Measurements from ENCODE around the gene TARBP2.
A peak's percentile ranks its signal among the peaks of the same experiment; 100 is the strongest.
"Not testable (repeated sequence)": the region's sequence is repeated elsewhere in the genome, so short reads cannot be mapped to it uniquely, and the experiment has no call there.

The TARBP2 gene

DNA sequence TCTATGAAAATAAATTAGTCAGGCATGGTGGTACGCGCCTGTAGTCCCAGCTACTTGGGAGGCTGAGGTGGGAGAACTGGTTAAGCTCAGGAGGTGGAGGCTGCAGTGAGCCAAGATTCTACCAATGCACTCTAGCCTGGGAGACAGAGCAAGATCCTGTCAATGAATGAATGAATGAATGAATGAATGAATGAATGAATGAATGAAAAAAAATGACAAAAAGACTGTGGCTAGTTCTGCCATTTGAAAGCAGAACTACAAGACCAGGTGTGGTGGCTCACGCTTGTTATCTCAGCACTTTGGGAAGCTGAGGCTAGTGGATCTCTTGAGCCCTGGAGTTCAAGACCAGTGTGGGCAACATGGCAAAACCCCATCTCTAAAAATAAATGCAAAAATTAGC lies 38.4 kb downstream of the TARBP2 start:
- Histone ChIP-seq H3K9me3 (no peaks in the 10 kb centered on the region), H3K27me3 (no peaks in the 10 kb centered on the region), H3K4me3 (ENCODE audit: low read depth, low read length) (no peak overlapping the region), H3K4me1 (no peaks in the 10 kb centered on the region), H3K36me3 (peaks cover 15% of the 10 kb centered on the region)
- TF ChIP-seq, protein P1, sequence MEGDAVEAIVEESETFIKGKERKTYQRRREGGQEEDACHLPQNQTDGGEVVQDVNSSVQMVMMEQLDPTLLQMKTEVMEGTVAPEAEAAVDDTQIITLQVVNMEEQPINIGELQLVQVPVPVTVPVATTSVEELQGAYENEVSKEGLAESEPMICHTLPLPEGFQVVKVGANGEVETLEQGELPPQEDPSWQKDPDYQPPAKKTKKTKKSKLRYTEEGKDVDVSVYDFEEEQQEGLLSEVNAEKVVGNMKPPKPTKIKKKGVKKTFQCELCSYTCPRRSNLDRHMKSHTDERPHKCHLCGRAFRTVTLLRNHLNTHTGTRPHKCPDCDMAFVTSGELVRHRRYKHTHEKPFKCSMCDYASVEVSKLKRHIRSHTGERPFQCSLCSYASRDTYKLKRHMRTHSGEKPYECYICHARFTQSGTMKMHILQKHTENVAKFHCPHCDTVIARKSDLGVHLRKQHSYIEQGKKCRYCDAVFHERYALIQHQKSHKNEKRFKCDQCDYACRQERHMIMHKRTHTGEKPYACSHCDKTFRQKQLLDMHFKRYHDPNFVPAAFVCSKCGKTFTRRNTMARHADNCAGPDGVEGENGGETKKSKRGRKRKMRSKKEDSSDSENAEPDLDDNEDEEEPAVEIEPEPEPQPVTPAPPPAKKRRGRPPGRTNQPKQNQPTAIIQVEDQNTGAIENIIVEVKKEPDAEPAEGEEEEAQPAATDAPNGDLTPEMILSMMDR (IDR thresholded peaks at IDR 0.05; ENCODE audit: low read depth, low read length) = no peak
- no peak for DNase-seq

DNA sequence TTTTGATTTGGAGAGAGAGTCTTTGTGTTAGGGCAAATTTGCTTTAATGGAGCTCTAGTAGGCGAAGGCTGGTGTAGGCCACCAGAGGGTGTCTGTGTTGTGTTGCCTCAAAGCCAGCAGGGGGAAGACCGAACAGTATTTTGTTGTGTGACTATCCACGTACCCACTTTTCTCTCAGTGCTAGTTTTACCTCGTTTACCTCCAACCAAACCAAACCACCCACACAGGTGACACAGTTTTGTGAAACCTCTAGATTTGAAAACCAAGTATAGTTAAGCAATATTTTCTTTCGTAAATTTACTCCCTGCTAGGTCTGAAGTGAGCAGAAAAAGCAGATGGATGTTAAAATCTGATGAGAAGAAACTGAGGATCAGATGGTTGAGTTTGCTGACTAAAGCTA lies 42.5 kb downstream of the TARBP2 start:
- Histone ChIP-seq H3K36me3 (peaks cover 9% of the 10 kb centered on the region), H3K4me1 (no peaks in the 10 kb centered on the region), H3K9me3 (no peaks in the 10 kb centered on the region), H3K27me3 (no peaks in the 10 kb centered on the region), H3K4me3 (ENCODE audit: low read depth, low read length) (no peak overlapping the region)
- TF ChIP-seq, protein P1 (IDR thresholded peaks at IDR 0.05; ENCODE audit: low read depth, low read length) = peak; percentile 96
- peak; percentile 66 for DNase-seq

DNA sequence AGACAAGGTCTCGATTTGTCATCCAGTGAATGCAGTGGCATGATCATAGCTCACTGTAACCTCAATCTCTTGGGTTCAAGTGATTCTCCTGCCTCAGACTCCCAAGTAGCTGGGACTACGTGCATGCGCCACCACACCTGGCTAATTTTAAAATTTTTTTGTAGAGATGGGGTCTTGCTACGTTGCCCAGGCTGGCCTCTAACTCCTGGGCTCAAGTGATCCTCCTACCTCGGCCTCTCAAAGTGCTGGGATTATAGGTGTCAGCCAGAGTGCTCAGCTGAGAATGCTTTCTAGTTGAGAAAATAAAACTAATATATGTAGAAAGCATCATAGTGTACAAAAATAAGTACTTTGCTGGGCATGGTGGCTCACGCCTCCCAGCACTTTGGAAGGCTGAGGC lies 47.3 kb downstream of the TARBP2 start:
- not testable (repeated sequence) for DNase-seq; H3K4me3 ChIP-seq (ENCODE audit: low read depth, low read length); H3K36me3 ChIP-seq

DNA sequence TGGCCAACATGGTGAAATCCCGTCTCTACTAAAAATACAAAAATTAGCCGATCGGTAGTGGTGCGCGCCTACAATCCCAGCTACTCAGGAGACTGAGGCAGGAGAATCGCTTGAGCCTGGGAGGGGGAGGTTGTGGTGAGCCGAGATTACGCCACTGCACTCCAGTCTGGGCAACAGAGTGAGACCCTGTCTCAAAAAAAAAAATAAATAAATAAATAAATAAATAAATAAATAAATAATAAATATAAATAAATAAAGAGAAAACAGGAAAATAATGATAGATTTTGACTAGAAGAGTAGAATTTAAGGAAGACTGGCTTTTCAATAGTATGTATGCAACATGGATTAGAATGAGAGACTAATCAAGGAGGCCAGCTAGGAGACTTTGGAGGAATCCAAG lies 49.0 kb downstream of the TARBP2 start:
- not testable (repeated sequence) for H3K4me3 ChIP-seq (ENCODE audit: low read depth, low read length); H3K36me3 ChIP-seq; H3K27me3 ChIP-seq; H3K9me3 ChIP-seq; DNase-seq; H3K4me1 ChIP-seq

More for the DNA sequence above, 47.3 kb downstream of the TARBP2 start:
- H3K4me1 ChIP-seq, H3K9me3 ChIP-seq, H3K27me3 ChIP-seq: not testable (repeated sequence)

DNA sequence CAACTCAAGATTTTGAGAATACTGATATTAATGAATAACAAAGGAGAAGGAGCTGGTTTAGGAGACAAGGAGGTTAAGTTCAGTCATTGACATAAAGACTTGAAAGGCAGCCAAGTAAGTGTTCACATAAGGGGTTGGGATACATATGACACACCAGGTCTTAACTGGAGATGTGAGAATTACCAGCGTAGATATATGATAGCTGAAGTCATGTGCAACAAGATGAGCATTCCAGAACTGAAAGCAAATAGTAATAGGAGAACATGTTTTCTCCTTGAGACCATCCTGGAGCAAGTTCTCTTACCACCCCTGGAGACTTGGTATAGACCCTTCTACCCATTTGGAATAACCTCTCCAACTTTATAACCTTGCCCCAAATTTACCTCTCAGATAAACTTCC lies 49.5 kb downstream of the TARBP2 start:
- DNase-seq = no peak
- no peaks in the 10 kb centered on the region for H3K9me3 ChIP-seq
- TF ChIP-seq, protein P1 (IDR thresholded peaks at IDR 0.05; ENCODE audit: low read depth, low read length) = no peak

DNA sequence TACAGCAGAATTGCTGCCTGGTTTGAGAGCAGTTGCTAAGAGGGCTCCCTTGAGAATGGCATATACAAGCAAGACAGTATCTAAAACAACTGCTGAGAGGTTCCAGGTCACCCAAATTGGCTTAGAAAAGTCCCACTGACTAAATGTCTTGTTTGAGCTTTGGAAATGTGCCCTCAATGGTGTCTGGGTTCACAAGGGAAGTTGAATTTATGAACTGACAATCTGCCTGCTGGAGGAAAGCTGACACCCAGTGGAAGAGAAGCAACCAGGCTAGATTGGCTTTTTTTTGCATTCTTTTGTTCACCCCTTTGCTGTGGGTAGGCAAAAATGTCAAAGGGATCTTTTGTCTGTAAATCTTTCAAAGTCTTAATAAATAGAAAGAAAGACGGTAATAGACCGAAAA lies 50.8 kb downstream of the TARBP2 start:
- H3K27me3 ChIP-seq = no peaks in the 10 kb centered on the region
- H3K4me1 ChIP-seq = no peaks in the 10 kb centered on the region
- no peak for DNase-seq
- H3K36me3 ChIP-seq = peaks cover 5% of the 10 kb centered on the region
- H3K4me3 ChIP-seq (ENCODE audit: low read depth, low read length) = no peak overlapping the region
- H3K9me3 ChIP-seq = no peaks in the 10 kb centered on the region
- TF ChIP-seq, protein P1 (IDR thresholded peaks at IDR 0.05; ENCODE audit: low read depth, low read length) = no peak

More for the DNA sequence above, 49.5 kb downstream of the TARBP2 start:
- Histone ChIP-seq H3K4me3 (ENCODE audit: low read depth, low read length) (no peak overlapping the region), H3K36me3 (peaks cover 5% of the 10 kb centered on the region), H3K27me3 (no peaks in the 10 kb centered on the region), H3K4me1 (no peaks in the 10 kb centered on the region)

DNA sequence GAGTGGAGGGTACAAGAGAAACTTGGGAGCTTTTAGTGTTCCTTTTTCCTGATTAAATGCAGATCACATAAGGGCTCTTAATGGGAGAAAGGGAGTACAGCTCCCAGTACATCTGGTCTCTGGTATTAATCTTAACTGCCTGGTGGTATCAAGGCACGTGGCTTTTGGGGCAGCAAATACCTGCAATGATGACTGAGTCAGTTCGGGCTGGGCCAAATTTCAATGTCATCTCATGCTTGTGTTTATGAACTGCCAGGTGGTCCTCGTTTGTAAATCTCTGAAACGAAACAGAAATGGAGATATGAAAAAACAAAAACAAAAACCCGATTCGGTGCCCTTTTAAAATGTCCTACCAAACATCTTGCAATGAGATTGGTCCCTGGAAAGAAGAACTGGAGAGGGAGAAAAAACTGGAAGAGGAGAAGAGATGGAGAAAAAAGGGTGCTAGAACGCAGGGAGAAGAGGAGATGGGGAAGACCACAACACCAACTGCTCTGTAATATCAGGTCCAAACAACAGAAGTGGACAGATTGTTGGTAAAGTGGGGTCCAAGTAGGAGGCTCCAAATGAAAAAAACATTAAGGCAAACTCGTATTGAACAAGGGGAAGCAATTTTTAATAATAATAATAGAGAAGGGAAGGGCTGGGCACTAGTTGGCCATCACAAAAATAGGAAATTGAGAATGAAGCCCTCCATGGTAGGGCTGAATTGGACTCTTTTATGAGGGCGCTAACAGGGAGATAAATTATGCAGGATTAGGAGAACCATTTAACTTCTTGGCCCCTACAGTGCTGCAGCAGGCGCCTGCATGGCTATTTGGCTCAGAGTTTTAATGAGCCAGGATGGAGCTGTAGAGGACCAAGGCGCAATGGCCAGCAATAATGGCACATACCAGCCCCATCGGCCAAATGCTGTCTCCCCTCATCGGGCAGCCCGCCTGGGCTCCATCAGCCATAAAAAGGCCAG lies 51.6 kb downstream of the TARBP2 start:
- no peaks in the 10 kb centered on the region for H3K9me3 ChIP-seq
- peaks cover 5% of the 10 kb centered on the region for H3K36me3 ChIP-seq
- no peaks in the 10 kb centered on the region for H3K4me1 ChIP-seq
- no peak for DNase-seq
- TF ChIP-seq, protein P1 (IDR thresholded peaks at IDR 0.05; ENCODE audit: low read depth, low read length) = no peak
- no peak overlapping the region for H3K4me3 ChIP-seq (ENCODE audit: low read depth, low read length)
- no peaks in the 10 kb centered on the region for H3K27me3 ChIP-seq

Data from BE2C (cell line).